ENCODE measurements around the gene HLA-DRA. TPM values are rescaled to one million over a fixed set of nuclear protein-coding genes. Genes with fewer than 3 reads are reported as not detected.
"Not testable (repeated sequence)": the region's sequence is repeated elsewhere in the genome, so short reads cannot be mapped to it uniquely, and the experiment has no call there.

Gene HLA-DRA
- total RNA-seq, 2 donors from 2014 or later = 57.5 to 93.5 TPM

DNA sequence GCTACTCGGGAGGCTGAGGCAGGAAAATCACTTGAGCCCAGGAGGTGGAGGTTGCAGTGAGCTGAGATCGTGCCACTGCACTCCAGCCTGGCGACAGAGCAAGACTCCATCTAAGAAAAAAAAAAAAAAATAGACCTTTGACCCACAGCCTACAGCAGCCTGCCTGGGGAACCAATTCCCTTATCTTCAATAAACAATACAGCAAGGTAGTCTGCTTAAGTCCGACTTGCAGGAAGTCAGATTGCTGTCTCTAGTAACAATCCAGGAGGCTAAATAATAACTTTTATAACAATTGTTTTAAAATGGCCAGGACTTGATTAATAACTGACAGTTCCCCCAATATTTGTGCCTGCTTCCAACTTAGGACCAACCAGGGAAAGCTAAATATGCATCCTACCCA, 13.3 kb upstream of the HLA-DRA start:
- Histone ChIP-seq H3K36me3 (no peaks in the 10 kb centered on the region), H3K27ac (no peak overlapping the region), H3K9me3 (no peaks in the 10 kb centered on the region), H3K4me1 (no peaks in the 10 kb centered on the region), H3K27me3 (no peaks in the 10 kb centered on the region), H3K4me3 (no peak overlapping the region)
- TF ChIP-seq, protein P1, sequence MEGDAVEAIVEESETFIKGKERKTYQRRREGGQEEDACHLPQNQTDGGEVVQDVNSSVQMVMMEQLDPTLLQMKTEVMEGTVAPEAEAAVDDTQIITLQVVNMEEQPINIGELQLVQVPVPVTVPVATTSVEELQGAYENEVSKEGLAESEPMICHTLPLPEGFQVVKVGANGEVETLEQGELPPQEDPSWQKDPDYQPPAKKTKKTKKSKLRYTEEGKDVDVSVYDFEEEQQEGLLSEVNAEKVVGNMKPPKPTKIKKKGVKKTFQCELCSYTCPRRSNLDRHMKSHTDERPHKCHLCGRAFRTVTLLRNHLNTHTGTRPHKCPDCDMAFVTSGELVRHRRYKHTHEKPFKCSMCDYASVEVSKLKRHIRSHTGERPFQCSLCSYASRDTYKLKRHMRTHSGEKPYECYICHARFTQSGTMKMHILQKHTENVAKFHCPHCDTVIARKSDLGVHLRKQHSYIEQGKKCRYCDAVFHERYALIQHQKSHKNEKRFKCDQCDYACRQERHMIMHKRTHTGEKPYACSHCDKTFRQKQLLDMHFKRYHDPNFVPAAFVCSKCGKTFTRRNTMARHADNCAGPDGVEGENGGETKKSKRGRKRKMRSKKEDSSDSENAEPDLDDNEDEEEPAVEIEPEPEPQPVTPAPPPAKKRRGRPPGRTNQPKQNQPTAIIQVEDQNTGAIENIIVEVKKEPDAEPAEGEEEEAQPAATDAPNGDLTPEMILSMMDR (IDR thresholded peaks at IDR 0.05) = no peak
- DNase-seq (ENCODE audit: low spot score) = no peak

DNA sequence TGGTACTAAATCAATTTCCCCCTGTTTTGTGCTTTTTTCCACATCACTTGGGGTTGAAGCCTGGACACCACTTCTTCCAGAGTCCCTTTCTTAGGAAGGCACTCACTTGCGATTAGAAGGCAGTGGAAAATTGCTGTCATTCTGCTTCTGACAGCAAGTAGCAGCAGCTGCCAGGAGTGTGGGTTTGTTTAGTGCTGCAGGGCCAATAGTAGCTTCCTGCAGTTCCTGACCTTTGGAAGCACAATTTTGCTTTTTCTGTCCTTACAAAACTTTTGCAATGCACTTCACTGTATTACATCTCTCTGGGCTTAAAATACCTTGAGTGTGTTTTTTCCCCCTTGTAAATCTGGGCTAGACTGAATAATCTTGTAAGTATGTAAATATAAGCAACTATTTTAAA, 12.5 kb upstream of the HLA-DRA start:
- TF ChIP-seq, protein P1 (IDR thresholded peaks at IDR 0.05) = no peak
- Histone ChIP-seq H3K27me3 (no peaks in the 10 kb centered on the region), H3K9me3 (no peaks in the 10 kb centered on the region), H3K4me1 (no peaks in the 10 kb centered on the region), H3K4me3 (no peak overlapping the region), H3K36me3 (no peaks in the 10 kb centered on the region), H3K27ac (no peak overlapping the region)
- no peak for DNase-seq (ENCODE audit: low spot score)

DNA sequence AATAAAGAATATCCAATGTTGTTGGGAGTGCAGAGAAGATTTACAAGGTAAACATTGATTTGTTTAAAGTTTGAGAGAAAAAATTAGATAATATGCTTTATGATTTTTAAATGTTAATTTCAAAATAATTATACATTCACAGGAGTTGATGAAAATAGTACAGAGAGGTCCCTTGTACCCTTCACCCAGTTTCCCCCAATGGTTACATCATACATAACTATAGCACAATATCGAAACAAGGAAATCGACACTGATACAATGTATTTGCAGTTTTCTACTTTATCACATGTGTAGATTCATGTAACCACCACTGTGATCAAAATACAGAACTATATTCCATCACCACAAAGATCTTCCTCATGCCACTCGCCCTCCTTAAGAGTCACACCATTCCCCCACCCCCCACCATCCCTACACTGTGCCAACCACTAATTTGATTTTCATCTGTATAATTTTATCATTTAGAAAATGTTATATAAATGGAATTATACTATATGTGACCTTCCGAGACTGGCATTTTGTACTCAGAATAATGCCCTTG, 11.7 kb upstream of the HLA-DRA start:
- TF ChIP-seq, protein P1 (IDR thresholded peaks at IDR 0.05) = no peak
- no peak overlapping the region for H3K4me3 ChIP-seq
- H3K36me3 ChIP-seq = no peaks in the 10 kb centered on the region
- H3K27ac ChIP-seq = no peak overlapping the region
- no peak for DNase-seq (ENCODE audit: low spot score)
- H3K27me3 ChIP-seq = no peaks in the 10 kb centered on the region
- H3K4me1 ChIP-seq = no peaks in the 10 kb centered on the region
- no peaks in the 10 kb centered on the region for H3K9me3 ChIP-seq

DNA sequence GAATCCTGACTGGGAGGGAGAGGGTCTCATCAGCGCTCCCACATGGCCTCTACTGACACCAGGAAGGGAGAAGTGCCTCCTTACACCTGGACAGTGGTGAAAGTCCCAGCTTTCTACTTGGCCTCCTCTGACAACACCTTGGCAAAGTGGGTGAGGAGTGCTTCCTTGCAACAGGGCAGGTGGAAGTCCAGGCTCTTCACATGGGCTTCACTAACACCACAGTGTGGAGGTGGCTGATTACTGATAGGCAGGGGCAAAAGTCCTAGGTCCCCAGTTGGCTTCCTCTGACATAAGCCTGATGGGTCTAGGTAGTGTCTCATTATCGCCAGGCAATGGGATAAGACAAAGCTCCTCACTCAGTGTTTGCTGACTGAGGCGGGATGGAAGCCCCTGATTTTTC, 9.5 kb upstream of the HLA-DRA start:
- TF ChIP-seq, protein P1 (IDR thresholded peaks at IDR 0.05) = no peak
- Histone ChIP-seq H3K36me3 (no peaks in the 10 kb centered on the region), H3K27me3 (no peaks in the 10 kb centered on the region), H3K4me1 (no peaks in the 10 kb centered on the region), H3K4me3 (no peak overlapping the region), H3K27ac (no peak overlapping the region), H3K9me3 (no peaks in the 10 kb centered on the region)
- DNase-seq (ENCODE audit: low spot score) = no peak

DNA sequence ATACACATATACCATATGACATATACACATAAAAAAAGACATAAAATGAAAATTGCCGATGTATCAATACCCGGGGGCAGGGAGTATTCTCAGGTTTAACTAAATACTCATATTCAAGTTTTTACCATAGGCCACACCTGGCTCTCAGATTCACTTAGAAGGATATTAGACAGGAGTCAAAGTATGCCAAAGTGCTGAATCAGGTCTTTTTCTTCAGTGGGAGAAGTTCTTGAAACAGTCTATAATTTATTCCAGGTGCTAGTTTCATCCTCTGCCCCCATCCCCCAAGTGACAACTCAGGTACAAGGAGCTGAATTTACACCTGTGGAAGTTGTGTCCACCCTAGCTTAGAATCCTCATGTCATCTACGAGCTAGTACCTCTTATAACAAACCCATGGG, 8.5 kb upstream of the HLA-DRA start:
- Histone ChIP-seq H3K27me3 (no peaks in the 10 kb centered on the region), H3K4me3 (no peak overlapping the region), H3K36me3 (no peaks in the 10 kb centered on the region), H3K4me1 (no peaks in the 10 kb centered on the region), H3K9me3 (no peaks in the 10 kb centered on the region), H3K27ac (no peak overlapping the region)
- no peak for DNase-seq (ENCODE audit: low spot score)
- TF ChIP-seq, protein P1 (IDR thresholded peaks at IDR 0.05) = no peak

DNA sequence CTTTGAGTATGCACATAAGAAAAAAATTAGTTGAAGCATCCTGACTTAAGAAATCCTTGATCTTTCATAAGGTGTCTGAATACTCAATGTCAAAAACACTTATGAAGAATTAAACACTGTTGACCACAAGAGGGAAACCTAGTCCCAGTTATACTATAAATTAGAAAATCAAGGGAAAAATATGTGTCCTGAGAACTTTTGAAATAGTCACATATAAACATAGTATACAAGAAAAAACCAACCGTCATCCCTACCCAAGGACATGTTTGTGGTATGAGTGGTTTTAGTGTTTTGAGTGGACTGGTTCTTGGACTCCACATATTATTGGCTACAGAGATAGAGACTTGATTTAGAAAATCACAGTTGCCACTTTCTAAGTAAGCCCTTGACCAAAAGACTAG, 7.6 kb upstream of the HLA-DRA start:
- no peaks in the 10 kb centered on the region for H3K27me3 ChIP-seq
- H3K9me3 ChIP-seq = no peaks in the 10 kb centered on the region
- no peak overlapping the region for H3K27ac ChIP-seq
- no peak overlapping the region for H3K4me3 ChIP-seq
- TF ChIP-seq, protein P1 (IDR thresholded peaks at IDR 0.05) = peak; percentile 18 to 52
- DNase-seq (ENCODE audit: low spot score) = no peak
- H3K4me1 ChIP-seq = no peaks in the 10 kb centered on the region
- no peaks in the 10 kb centered on the region for H3K36me3 ChIP-seq

DNA sequence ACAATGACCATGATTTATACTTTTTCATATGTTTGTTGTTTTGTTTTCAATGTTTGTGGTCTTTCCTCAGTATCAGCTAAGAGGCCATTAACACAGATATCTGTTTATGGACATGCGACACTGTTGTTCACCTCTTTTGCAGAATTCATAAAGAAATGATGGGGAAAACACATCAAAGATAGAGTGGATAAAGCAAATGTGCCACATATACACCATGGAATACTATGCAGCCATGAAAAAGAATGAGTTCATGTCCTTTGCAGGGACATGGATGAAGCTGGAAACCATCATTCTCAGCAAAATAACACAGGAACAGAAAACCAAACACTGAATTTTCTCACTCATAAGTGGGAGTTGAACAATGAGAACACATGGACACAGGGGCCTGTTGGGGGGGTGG, 5.7 kb upstream of the HLA-DRA start:
- not testable (repeated sequence) for H3K4me1 ChIP-seq; H3K9me3 ChIP-seq; H3K4me3 ChIP-seq; DNase-seq (ENCODE audit: low spot score); H3K27ac ChIP-seq; H3K27me3 ChIP-seq; H3K36me3 ChIP-seq

Data from right atrium auricular region (tissue), 2 donors.